MV-4-11 (cell line): ENCODE data around the gene ZNF385D.

Source experiments
- DNase-seq: peaks from one replicate; lab custom pipeline; 2025; lab: John Stamatoyannopoulos, UW

The ZNF385D gene

DNA sequence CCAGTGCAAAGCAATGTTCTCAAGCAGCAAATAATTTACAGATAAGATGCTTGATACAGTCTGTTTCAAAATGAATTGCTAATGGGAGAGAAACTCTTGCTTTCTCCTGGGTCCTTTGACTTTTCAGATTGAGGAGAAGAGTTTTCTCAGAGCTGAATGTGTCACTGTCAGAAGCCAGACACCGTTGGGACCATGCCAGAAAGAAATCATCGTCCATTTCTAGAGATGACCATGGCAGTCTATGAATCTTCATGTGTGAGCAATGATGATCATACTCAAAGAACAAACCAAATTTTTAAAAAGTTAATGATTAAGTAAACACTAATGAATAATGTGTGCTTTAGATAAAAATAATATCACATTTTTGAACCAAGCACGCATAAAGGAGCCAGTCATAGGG lies 77.6 kb downstream of the ZNF385D start:
- DNase-seq: no peak

DNA sequence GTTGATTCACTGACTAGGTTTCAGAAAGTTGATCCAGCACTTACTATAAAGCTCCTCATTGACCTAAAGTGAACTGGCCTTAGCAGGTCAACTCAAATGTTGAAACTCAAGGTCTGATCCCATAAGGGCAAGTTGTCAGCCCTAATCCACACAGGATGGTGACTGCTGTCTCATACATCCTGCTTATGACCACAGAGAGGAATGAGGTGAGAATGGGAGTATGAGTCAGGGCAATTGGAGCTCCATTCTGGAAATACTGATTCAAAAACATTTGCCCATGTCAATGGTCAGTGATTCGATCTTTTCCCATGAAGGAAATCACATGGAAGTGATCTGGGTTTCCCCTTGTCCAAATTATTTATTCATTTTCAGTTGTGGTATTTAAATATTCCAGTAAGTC lies 78.7 kb downstream of the ZNF385D start:
- no peak for DNase-seq

DNA sequence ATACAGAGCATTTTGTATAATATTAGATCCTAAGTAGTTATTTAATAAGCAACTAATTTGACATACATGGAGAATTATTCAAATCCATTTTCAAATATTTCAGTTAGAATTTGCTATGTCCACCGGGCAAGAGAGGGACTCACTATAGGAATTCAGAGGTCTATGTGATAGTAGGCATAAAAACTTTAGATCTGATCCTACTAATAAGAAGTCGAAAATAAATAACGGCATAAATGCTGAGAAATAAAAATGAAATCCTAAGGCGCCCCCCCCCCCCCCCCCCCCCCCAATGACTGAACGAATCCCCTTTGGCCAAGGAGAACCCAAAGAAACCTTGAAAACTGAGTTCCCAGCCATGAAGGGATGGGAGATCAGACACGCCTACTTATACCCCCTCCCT lies 80.6 kb downstream of the ZNF385D start:
- DNase-seq: no peak

DNA sequence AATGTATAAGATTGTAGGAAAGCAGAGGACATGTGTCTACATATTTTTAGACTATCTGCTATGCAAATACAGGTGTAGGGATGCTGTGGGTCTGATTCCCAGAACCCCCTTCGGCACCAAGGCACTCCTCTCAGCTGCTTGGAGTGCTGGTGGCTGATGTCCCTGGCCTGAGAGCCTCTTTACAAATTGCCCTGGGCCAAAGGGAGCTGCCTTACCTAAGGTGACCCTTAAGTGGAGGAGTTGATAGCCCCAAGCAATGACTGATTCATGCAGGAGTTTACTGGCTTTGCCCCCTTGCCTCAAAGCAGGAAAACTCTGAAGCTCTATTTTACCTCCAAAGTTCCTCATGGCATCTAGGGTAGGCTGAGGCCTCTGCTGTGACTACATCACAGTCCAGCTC lies 83.0 kb downstream of the ZNF385D start:
- DNase-seq: no peak

DNA sequence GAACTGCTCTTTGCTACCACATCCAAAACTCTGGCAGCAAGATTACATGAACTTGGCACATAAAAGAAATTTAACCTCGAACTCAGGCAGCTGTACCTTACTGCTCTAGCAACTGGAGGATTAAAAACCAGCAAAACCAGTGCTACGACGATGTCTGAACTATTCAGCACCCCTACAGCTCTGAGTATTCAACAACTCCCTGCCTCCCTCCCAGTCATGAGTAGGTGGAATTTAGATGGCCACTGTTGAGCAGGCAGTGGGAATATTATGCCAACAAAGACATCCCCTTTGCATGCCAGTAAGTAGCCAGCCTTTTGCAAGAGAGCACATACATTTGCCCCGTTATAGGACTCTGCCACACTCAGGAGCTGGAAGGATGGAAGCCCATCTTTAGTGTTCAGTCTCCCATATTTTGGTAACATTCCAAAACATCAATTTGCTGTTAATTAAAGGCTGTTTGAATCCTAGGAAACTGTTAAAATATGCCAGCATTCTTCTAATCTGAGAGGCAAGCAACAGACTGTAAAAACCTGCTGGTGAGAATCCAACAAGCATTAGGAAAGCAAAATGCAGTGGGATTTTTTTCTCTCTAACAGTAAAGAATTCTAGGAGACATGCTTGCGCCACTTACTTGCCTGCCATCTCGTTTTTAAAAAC lies 85.4 kb downstream of the ZNF385D start:
- DNase-seq: no peak

DNA sequence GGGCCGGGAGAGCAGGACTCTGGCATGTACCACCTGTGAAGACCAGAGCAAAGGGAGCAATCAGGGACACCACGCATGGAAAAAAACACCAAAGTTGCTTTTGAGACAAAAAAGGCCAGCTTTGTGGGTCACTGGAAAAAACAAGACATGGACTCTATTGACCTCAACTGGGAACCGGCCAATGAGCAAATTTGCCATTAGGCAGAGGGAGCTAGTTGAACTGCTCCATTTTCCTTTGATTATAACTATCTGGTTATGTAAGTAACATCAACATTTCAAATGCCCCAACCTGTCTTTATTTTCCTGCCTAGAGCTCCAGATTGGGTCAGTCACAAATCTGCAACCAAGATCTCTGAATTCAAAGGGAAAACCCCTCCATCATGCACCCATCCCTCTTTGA lies 86.0 kb downstream of the ZNF385D start:
- DNase-seq: no peak

DNA sequence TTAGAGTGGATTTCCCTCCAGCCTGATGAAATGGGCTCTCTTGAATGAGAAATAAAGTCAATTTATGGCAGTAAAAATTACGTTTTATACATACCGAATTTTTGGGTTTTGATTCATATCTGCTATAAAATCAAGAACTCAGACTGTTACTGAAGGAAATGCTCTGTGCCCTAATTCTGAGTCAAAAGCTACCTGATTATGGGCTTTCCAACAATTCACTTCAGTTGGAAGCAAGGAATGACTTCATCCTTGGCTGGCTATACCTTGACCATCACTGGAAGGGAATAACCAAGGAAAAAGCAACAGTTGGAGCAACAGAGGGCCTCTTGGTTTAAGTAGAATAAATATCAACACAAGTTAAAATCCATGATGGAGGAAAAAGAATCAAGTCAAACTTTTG lies 88.6 kb downstream of the ZNF385D start:
- DNase-seq: no peak

DNA sequence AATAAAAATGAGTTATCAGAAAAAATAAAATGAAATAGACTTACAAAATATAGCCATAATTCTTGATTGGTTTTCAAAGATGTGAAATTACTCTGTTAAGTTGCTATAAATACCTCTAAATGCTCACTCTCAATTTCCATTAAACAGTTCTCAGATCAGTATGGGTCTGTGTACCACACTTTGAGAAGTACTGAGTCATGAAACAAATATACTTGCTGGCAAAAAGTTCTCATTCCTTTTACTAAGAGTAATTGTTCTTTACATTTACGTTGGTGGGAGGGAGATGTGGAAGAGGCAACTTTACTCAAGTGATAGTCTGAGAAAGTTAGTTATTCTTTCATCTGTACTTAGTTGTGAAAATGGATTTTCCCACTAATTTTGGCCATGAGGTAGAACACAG lies 96.3 kb downstream of the ZNF385D start:
- DNase-seq: no peak

DNA sequence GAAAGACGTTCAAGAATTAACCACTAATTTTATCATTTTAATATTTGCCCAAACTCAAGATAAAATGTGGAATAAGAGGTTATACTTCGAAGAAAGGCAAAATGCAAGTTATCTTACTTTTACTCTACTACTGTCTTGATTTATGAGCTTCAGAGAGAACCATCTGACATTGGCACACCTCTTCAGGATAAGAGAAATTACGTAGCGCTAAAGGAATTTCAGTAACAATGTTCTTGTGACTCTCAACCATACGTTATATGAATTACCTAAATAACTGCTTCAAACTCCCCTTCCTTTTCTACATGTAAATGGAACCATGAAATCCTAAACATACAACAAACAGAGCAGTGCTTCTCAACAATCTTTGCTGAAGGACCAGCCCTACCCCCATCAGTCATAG lies 96.8 kb downstream of the ZNF385D start:
- no peak for DNase-seq

DNA sequence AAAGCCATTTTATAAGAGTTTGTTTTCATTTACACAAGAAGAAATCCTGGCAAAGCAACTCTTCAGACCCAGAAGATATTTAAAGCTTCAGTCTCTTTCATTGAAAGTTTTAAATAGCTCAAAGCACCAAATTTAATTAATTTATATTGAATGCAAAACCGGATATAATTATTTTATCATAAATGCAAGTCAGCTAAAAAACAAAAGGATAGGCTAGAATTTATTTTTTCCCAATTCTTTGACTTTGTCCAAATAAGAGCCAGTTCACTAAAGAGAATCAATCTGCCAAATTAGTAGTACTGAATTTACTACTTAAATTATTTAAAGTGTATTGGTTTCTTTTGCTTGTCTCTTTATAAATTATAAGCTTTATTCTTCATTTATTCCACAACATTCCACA lies 101.5 kb downstream of the ZNF385D start:
- no peak for DNase-seq

DNA sequence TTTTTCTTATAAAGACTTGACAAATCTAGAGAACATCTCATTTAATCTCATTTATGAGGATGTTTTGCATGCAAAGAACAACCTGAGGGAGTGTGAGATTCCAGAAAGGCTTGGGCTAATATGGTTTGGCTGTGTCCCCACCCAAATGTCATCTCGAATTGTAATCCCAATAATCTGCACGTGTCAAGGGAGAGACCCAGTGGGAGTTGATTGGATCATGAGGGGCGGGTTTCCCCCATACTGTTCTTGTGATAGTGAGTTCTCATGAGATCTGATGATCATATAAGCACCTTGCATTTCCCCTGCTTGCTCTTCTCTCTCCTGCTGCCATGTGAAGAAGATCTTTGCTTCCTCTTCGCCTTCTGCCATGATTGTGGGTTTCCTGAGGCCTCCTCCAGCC lies 103.0 kb downstream of the ZNF385D start:
- DNase-seq: no peak

DNA sequence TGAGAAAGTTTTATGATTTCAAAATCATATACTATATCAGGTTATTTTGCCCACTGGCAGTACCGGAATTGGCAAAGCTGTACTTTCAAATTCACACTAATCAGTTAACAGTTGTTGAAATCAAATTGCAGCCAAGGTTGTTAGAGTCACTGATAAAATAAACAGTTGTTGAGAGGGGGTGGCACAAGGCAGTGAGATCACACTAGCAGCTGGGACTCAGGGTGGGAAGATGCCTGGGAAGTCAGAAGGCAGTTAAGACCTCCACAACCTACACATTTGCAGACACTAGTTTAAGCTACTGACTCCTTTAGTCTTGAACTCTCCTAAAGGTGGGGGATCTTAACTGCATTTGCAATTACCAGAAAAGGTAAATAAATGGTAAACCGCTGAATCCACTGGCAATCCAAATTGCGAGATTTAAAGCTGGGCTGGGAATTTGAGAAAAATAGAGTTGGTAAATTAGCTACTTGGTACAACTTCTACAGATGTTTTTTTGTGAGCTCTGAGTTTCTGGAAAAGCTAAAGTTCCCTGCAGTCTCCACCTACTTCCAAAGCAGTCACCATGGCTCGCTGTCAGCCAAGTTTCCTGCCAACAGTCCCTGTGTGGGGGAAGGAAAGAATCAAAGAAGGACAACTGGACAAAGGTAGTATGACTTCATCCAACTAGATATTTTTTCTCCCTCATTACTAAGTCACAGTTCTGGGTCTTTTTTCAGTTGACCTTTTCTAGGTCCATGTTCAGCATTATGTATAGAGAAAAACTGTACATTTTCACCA lies 105.7 kb downstream of the ZNF385D start:
- no peak for DNase-seq

DNA sequence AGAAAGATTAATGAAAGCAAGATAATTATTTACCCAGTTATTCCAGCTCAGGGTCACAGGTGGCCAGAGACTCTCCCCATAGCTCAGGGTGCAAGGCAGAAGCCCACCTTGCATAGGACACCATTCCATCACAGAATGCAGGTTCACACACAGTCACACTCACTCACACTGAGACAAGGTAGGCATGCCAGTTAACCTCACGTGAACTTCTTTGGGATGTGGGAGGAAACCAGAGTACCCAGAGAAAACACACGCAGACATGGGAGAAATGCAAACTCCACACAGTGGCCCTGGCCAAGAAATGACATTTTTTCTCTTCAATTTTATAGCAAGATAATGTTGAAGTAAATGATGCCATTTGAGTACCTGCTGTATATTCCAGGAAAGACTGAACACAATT lies 106.7 kb downstream of the ZNF385D start:
- DNase-seq: no peak

DNA sequence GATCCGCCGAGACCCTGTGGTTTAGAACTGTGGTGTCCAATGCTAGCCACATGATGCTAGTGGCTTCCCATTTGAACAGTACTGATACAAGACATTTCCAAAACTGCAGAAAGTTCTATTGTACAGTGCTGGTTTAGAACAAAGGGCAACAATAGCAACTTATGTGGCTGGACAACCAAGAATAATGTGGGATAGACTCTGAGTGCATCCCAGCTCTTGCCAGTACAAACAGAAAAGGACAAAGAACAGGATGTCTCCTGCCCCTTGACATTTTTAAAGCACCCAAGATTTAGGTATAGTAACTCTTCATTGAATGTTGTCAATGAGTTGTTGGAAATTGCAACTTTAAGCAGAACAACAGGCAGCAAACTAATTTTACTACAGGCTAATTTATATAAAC lies 107.3 kb downstream of the ZNF385D start:
- DNase-seq: no peak

DNA sequence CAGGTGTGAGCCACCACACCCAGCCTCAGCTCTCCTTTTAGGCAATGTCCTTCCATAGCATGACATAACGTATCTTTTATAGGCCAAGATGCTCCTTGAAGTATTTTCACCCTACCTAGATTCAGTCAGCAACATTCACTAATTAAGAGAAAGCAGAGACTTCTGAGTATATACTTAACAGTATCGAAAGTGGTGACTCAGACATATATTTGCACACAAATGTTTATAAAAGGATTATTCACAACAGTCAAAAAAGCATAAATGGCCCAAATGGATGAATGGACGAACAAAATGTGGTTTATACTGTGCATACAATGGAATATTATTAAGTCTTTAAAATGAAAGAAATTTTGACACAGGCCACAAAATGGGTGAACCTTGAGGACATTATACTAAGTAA lies 108.6 kb downstream of the ZNF385D start:
- no peak for DNase-seq

DNA sequence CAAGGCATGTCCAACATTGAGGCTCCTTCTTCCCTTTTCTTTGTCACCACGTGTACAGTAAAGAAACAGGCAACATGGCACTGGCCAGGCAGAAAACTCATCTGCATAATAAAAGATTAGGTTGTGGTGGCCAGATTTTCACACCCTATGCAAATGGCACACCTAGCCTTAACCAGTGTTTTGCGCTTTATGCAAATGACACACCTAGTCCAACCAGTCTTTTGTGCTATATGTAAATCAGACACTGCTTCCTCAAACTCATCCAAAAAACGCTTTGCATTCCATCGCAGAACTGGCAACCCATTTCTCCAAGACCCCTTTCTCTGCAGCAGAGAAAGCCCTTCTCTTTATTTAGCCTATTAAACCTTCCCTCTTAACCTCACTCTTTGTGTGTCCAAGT lies 109.1 kb downstream of the ZNF385D start:
- no peak for DNase-seq

DNA sequence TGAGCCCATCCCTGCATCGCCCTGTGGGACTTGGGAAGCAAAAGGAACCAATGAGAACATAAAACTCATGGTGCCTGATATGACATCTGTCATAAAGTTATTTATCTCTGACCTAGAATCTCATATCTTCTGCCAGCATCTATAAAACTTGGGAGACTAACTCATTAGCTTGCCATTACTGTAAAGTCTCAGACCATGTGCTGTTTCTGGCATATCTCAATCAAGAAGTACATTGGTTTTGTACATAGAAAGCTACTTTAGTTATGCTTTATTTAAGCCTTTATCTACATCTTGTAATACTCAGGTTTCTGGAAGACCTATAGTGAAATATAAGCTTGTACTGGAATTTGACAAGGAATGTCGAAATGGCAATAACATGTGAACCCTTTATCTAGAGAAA lies 112.5 kb downstream of the ZNF385D start:
- no peak for DNase-seq

DNA sequence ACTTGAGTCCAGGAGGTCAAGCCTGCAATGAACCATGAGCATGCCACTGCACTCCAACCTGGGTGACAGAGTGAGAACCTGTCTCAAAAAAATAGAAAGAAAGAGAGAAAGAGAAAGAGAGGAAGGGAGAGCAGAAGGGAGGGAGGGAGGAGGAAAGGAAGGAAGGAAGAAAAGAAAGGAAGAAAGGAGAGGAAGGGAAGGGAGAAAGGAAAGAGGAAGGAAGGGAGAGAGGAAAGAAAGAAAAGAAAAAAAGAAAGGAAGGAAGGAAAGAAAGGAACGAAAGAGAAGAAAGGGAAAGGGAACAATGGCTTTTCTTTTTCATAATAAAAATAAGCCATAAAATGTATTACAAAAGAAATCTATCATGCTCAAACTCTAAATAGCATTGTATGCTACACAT lies 116.9 kb downstream of the ZNF385D start:
- no peak for DNase-seq

DNA sequence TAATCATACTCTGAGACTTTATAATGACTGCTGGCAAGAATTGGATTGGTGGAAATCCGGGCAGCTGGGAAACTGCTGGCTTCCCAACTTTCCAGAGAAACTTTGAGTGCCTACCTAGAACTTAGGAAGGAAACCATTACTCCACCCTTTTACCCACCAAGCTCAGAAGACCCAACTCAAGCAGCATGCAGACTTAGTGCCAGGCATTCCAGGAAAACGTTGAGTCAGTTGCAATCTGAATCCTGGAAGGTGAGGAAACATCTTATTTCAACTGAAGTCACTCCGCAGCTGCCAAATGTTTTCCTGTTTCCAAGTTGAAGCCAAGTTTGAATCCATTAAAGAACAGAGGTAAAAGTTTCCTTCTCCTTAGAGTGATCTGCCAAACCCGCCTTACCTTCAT lies 126.5 kb downstream of the ZNF385D start:
- no peak for DNase-seq

DNA sequence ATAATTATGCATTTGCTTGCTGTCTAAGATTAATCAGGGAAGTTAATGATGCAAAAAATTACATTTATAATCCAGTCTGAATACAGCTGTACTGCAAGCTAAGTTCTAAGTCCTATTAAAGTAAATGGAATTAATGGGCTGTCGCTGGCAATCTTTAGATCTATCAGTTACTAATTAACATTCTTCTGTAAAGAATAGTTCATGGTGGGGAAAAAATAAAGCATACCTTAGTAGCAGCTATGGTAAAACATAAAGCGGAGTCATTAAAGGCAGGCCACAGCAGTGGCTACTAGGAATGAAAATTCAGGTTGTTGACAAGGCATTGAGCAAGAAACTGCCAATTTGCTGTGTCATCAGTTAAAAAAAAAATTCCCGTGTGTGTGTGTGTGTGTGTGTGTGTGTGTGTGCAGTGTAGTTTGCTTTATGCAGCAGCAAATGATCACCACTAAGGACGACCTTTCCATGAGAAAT lies 129.8 kb downstream of the ZNF385D start:
- DNase-seq: no peak

DNA sequence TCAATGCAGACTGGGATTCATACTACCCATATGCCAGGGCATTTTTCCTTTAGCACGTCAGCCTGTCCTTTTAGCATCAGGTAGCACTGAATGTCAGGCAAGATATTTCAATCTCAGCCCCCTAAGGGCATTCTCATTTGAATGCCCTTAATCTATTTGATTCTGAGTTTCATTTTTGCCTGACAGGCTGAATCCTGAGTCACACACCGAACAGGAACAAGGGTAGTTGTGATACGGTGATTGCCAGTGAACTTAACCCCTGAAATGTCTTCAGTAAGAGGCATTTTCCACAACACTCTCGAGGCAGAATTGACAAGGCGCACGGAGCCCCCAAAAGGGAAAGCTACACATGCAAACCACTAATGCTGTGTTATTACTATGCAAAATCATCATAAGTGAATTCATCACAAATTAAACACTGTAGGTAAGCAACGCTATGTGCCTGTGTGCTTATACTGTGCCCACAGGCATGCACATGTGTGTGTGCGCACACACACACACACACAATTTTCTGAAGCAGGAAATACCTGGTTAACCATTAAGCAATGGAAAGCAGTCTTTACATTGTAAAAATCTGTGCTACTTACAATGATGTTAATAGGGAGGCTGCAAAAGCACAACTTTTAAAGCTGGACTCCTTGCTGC lies 130.4 kb downstream of the ZNF385D start:
- no peak for DNase-seq

DNA sequence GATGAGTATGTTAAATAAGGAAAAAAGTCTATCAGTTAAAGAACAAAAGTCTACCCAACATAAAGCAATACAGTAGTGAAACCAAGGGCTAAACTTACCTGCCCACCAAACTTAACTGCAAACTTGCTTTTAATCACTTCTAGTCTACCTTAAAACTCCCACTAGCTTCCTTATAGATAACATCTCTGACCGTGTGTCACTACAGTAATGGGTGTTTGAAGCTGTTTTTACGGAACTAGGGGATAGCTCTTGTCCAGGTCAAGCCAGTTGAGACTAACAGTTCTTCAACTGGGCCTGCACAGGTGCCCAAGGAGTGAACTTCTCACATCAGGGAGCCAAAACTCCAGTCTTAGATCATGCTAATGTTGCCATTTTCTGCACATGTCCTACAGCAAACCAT lies 132.3 kb downstream of the ZNF385D start:
- DNase-seq: no peak

DNA sequence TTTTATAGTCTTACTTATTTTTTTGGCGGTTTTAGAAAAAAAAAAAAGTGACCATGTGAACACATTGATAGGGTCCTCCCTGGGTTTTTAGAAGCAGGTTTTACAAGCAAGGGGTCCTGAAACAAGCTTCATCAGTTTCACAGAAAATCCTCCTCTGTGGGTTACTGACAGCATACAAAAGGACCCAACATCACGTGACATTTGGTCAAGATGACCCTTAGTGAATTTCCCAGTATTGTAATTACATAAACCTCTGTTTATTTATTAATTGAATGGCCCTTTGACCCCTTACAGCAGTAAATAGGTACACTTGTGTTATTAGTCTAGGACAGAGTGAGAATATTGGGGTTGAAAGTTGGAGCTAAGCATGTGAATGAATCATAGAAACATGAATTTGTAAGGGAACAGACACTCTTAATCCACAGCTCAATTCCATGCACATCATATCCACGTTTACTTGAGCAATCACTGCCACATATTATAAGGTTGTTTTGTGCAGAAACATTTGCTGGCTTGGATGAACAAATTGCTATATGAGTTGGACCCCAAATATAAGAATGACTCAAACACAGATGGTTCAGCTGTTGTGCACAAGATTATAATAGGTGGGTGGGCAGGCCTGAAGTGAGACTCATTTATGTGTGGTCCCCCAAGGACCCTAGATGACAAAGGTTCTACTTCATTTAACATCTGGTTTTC lies 137.5 kb downstream of the ZNF385D start:
- DNase-seq: no peak
